Measurements from ENCODE around the gene MED14. TPM values are rescaled to one million over a fixed set of nuclear protein-coding genes. Genes with fewer than 3 reads are reported as not detected.

The MED14 gene
- total RNA-seq, 1 donor: 34.7 TPM

GRCh38 chrX:40685362-40685918 is 49.9 kb downstream of the MED14 start:
- no peaks in the 10 kb centered on the region for H3K9me3 ChIP-seq (ENCODE audit: low read depth, low read length)
- no peak overlapping the region for H3K4me3 ChIP-seq (ENCODE audit: insufficient read depth, low read length)
- H3K4me2 ChIP-seq (ENCODE audit: insufficient read depth, low read length): no peak overlapping the region
- TF ChIP-seq, protein P1, sequence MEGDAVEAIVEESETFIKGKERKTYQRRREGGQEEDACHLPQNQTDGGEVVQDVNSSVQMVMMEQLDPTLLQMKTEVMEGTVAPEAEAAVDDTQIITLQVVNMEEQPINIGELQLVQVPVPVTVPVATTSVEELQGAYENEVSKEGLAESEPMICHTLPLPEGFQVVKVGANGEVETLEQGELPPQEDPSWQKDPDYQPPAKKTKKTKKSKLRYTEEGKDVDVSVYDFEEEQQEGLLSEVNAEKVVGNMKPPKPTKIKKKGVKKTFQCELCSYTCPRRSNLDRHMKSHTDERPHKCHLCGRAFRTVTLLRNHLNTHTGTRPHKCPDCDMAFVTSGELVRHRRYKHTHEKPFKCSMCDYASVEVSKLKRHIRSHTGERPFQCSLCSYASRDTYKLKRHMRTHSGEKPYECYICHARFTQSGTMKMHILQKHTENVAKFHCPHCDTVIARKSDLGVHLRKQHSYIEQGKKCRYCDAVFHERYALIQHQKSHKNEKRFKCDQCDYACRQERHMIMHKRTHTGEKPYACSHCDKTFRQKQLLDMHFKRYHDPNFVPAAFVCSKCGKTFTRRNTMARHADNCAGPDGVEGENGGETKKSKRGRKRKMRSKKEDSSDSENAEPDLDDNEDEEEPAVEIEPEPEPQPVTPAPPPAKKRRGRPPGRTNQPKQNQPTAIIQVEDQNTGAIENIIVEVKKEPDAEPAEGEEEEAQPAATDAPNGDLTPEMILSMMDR (IDR thresholded peaks at IDR 0.05; ENCODE audit: extremely low read depth, low read depth, low read length): no peak
- peaks cover 3% of the 10 kb centered on the region for H3K27me3 ChIP-seq (ENCODE audit: insufficient read depth, low read length)
- H3K36me3 ChIP-seq (ENCODE audit: insufficient read depth, low read length): peaks cover 5% of the 10 kb centered on the region
- H3K27ac ChIP-seq (ENCODE audit: low read depth, low read length): no peak overlapping the region
- no peak overlapping the region for H2AFZ ChIP-seq (ENCODE audit: low read length)
- H3K4me1 ChIP-seq (ENCODE audit: insufficient read depth, low read length): no peaks in the 10 kb centered on the region
- DNase-seq (ENCODE audit: insufficient read length, low spot score, missing footprints): no peak
- H4K20me1 ChIP-seq (ENCODE audit: insufficient read depth, low read length): no peaks in the 10 kb centered on the region
- no peaks in the 10 kb centered on the region for H3K79me2 ChIP-seq (ENCODE audit: insufficient read depth, low read length)

GRCh38 chrX:40684092-40684491 is 51.2 kb downstream of the MED14 start:
- Histone ChIP-seq H3K4me1 (ENCODE audit: insufficient read depth, low read length) (no peaks in the 10 kb centered on the region), H3K27me3 (ENCODE audit: insufficient read depth, low read length) (peaks cover 3% of the 10 kb centered on the region), H3K27ac (ENCODE audit: low read depth, low read length) (no peak overlapping the region), H3K79me2 (ENCODE audit: insufficient read depth, low read length) (no peaks in the 10 kb centered on the region), H3K4me2 (ENCODE audit: insufficient read depth, low read length) (no peak overlapping the region), H3K36me3 (ENCODE audit: insufficient read depth, low read length) (peaks cover 5% of the 10 kb centered on the region), H4K20me1 (ENCODE audit: insufficient read depth, low read length) (no peaks in the 10 kb centered on the region), H3K9me3 (ENCODE audit: low read depth, low read length) (no peaks in the 10 kb centered on the region), H3K4me3 (ENCODE audit: insufficient read depth, low read length) (no peak overlapping the region), H2AFZ (ENCODE audit: low read length) (no peak overlapping the region)
- TF ChIP-seq, protein P1 (IDR thresholded peaks at IDR 0.05; ENCODE audit: extremely low read depth, low read depth, low read length): no peak
- DNase-seq (ENCODE audit: insufficient read length, low spot score, missing footprints): no peak

GRCh38 chrX:40683245-40683644 is 52.1 kb downstream of the MED14 start:
- Histone ChIP-seq H3K9me3 (ENCODE audit: low read depth, low read length) (no peaks in the 10 kb centered on the region), H3K36me3 (ENCODE audit: insufficient read depth, low read length) (peaks cover 5% of the 10 kb centered on the region), H3K79me2 (ENCODE audit: insufficient read depth, low read length) (no peaks in the 10 kb centered on the region), H3K27me3 (ENCODE audit: insufficient read depth, low read length) (peaks cover 3% of the 10 kb centered on the region), H3K27ac (ENCODE audit: low read depth, low read length) (no peak overlapping the region), H3K4me1 (ENCODE audit: insufficient read depth, low read length) (no peaks in the 10 kb centered on the region), H3K4me3 (ENCODE audit: insufficient read depth, low read length) (no peak overlapping the region), H4K20me1 (ENCODE audit: insufficient read depth, low read length) (no peaks in the 10 kb centered on the region), H3K4me2 (ENCODE audit: insufficient read depth, low read length) (no peak overlapping the region), H2AFZ (ENCODE audit: low read length) (no peak overlapping the region)
- TF ChIP-seq, protein P1 (IDR thresholded peaks at IDR 0.05; ENCODE audit: extremely low read depth, low read depth, low read length): no peak
- DNase-seq (ENCODE audit: insufficient read length, low spot score, missing footprints): no peak

GRCh38 chrX:40671126-40671525 is 64.2 kb downstream of the MED14 start:
- Histone ChIP-seq H3K79me2 (ENCODE audit: insufficient read depth, low read length) (no peaks in the 10 kb centered on the region), H4K20me1 (ENCODE audit: insufficient read depth, low read length) (no peaks in the 10 kb centered on the region), H3K4me2 (ENCODE audit: insufficient read depth, low read length) (no peak overlapping the region), H3K9me3 (ENCODE audit: low read depth, low read length) (no peaks in the 10 kb centered on the region), H3K27ac (ENCODE audit: low read depth, low read length) (no peak overlapping the region), H3K4me1 (ENCODE audit: insufficient read depth, low read length) (no peaks in the 10 kb centered on the region), H3K4me3 (ENCODE audit: insufficient read depth, low read length) (no peak overlapping the region), H2AFZ (ENCODE audit: low read length) (no peak overlapping the region), H3K27me3 (ENCODE audit: insufficient read depth, low read length) (no peaks in the 10 kb centered on the region), H3K36me3 (ENCODE audit: insufficient read depth, low read length) (peaks cover 39% of the 10 kb centered on the region)
- DNase-seq (ENCODE audit: insufficient read length, low spot score, missing footprints): no peak
- TF ChIP-seq, protein P1 (IDR thresholded peaks at IDR 0.05; ENCODE audit: extremely low read depth, low read depth, low read length): no peak

All from osteoblast (primary cell).